H1 (cell line): ENCODE measurements around the gene ACTR8. TPM values are rescaled to one million over a fixed set of nuclear protein-coding genes. Genes with fewer than 3 reads are reported as not detected.

Experiments used
- CTCF ChIA-PET: fragments of 300-600 bp; sonication (Branson Sonifier 250); formaldehyde crosslinking; loops from one replicate; lab custom pipeline; 2021; ENCODE audit not compliant: partially characterized antibody; lab: Charles Lee
- POLR2A ChIA-PET: fragments of 300-600 bp; sonication (Branson Sonifier 250); formaldehyde crosslinking; loops from one replicate; lab custom pipeline; 2021; ENCODE audit warnings: inconsistent platforms; ENCODE audit not compliant: partially characterized antibody; lab: Charles Lee
- DNase-seq, 2 experiments: peaks; one replicate each; pipeline versions ENCODE4 v3.0.0 to v3.0.0-alpha.2; 2010 to 2022; ENCODE audit warnings: low spot score in 2 of 2, low read depth in 1 of 2, mixed read lengths in 1 of 2
- FAIRE-seq: peaks from 2 replicates; lab custom pipeline; 2011; peaks lifted over from hg19 to GRCh38; lab: Jason Lieb, UNC
- H2AFZ ChIP-seq: 2 replicates; pipeline ENCODE4 v1.8.1; 2012; ENCODE audit warnings: low read length, inconsistent platforms
- H2AK5ac ChIP-seq: 2 replicates; pipeline ENCODE4 v1.6.1; 2013; ENCODE audit warnings: low read depth, low read length
- H2BK120ac ChIP-seq: replicated peaks from 2 replicates; pipeline ENCODE3; 2013; ENCODE audit warnings: low read depth, low read length, inconsistent platforms
- H2BK12ac ChIP-seq: 2 replicates; pipeline ENCODE4 v1.6.1; 2013; ENCODE audit warnings: low read depth, low read length
- H2BK15ac ChIP-seq: 2 replicates; pipeline ENCODE4 v1.6.1; 2013; ENCODE audit warnings: low read length
- H2BK20ac ChIP-seq: 2 replicates; pipeline ENCODE4 v1.6.1; 2013; ENCODE audit warnings: low read length
- H2BK5ac ChIP-seq: 2 replicates; pipeline ENCODE4 v1.6.1; 2013; ENCODE audit warnings: low read depth, low read length
- H3K14ac ChIP-seq: 2 replicates; pipeline ENCODE4 v1.6.1; 2013; ENCODE audit warnings: inconsistent platforms; ENCODE audit not compliant: insufficient read length
- H3K18ac ChIP-seq: 2 replicates; pipeline ENCODE4 v1.6.1; 2013; ENCODE audit warnings: low read length; ENCODE audit errors: extremely low read depth
- H3K23ac ChIP-seq: 2 replicates; pipeline ENCODE4 v1.6.1; 2013; ENCODE audit warnings: inconsistent platforms; ENCODE audit not compliant: insufficient read length
- H3K23me2 ChIP-seq: 2 replicates; pipeline ENCODE4 v1.6.1; 2013; ENCODE audit warnings: low read depth, low read length
- H3K27ac ChIP-seq: 2 replicates; pipeline ENCODE4 v1.6.1; 2011; ENCODE audit warnings: low read depth, low read length, inconsistent platforms
- H3K27me3 ChIP-seq, 4 experiments: replicated peaks in 1 of 4; 1 replicate in 1 of 4; 2 replicates in 3 of 4; pipeline versions ENCODE4 v1.6.1 to v1.8.1; 2011 to 2013; ENCODE audit warnings: low read length in 3 of 4, mild to moderate bottlenecking in 3 of 4, inconsistent platforms in 2 of 4, mixed read lengths in 2 of 4, moderate library complexity in 1 of 4; ENCODE audit not compliant: control insufficient read depth in 3 of 4, insufficient read depth in 3 of 4; ENCODE audit errors: extremely low read depth in 1 of 4
- H3K36me3 ChIP-seq, 4 experiments: 2 replicates each; pipeline versions ENCODE4 v1.6.1 to v1.8.1; 2011 to 2013; ENCODE audit warnings: mild to moderate bottlenecking in 4 of 4, low read length in 3 of 4, moderate library complexity in 2 of 4, control low read depth in 1 of 4, inconsistent platforms in 1 of 4; ENCODE audit not compliant: insufficient read depth in 4 of 4, control insufficient read depth in 2 of 4
- H3K4ac ChIP-seq: replicated peaks from 2 replicates; pipeline ENCODE3; 2013; ENCODE audit warnings: low read length, low read depth, mixed read lengths, inconsistent platforms; ENCODE audit not compliant: insufficient read length
- H3K4me1 ChIP-seq, 4 experiments: replicated peaks in 1 of 4; 1 replicate in 1 of 4; 2 replicates in 3 of 4; pipeline versions ENCODE4 v1.6.1 to v1.8.1; 2011 to 2013; ENCODE audit warnings: low read length in 3 of 4, inconsistent platforms in 2 of 4, mixed read lengths in 1 of 4; ENCODE audit not compliant: insufficient read depth in 4 of 4, control insufficient read depth in 3 of 4
- H3K4me2 ChIP-seq, 2 experiments: 2 replicates each; pipeline versions ENCODE4 v1.6.1 to v1.8.1; 2011 to 2013; ENCODE audit warnings: low read depth in 2 of 2, low read length in 2 of 2, control low read depth in 1 of 2, inconsistent platforms in 1 of 2, mild to moderate bottlenecking in 1 of 2; ENCODE audit not compliant: insufficient read depth in 1 of 2
- H3K4me3 ChIP-seq, 4 experiments: fragments of 200-600, 300-600 bp in 1 of 4; sonication (generic), shearing (Covaris generic), sonication (Bioruptor Twin) in 1 of 4; 2 replicates each; pipeline versions ENCODE4 v1.5.1 to v1.8.1; 2011 to 2016; ENCODE audit warnings: low read length in 4 of 4, low read depth in 3 of 4, control low read depth in 2 of 4, inconsistent platforms in 2 of 4, mild to moderate bottlenecking in 2 of 4, mixed read lengths in 1 of 4, moderate library complexity in 1 of 4; ENCODE audit not compliant: insufficient read depth in 2 of 4; ENCODE audit errors: extremely low read depth in 1 of 4
- H3K56ac ChIP-seq: replicated peaks from 2 replicates; pipeline ENCODE3; 2013; ENCODE audit warnings: low read depth, mild to moderate bottlenecking, mixed read lengths, low read length, inconsistent platforms; ENCODE audit not compliant: insufficient read length
- H3K79me1 ChIP-seq: 2 replicates; pipeline ENCODE4 v1.6.1; 2013; ENCODE audit warnings: low read depth, low read length, control low read depth
- H3K79me2 ChIP-seq, 2 experiments: 2 replicates each; pipeline versions ENCODE4 v1.6.1 to v1.8.1; 2012 to 2013; ENCODE audit warnings: low read length in 2 of 2, mild to moderate bottlenecking in 2 of 2, inconsistent platforms in 1 of 2; ENCODE audit not compliant: insufficient read depth in 2 of 2, control insufficient read depth in 1 of 2
- H3K9ac ChIP-seq, 4 experiments: replicated peaks in 1 of 4; 1 replicate in 1 of 4; 2 replicates in 3 of 4; pipeline versions ENCODE4 v1.6.1 to v1.8.1; 2011 to 2013; ENCODE audit warnings: low read depth in 3 of 4, low read length in 3 of 4, control low read depth in 2 of 4, mild to moderate bottlenecking in 2 of 4, moderate library complexity in 2 of 4, inconsistent platforms in 1 of 4; ENCODE audit errors: extremely low read depth in 1 of 4
- H3K9me3 ChIP-seq, 2 experiments: 2 replicates each; pipeline versions ENCODE4 v1.6.1 to v1.8.1; 2012 to 2013; ENCODE audit warnings: mild to moderate bottlenecking in 2 of 2, moderate library complexity in 2 of 2, control low read depth in 1 of 2, inconsistent platforms in 1 of 2, low read depth in 1 of 2, low read length in 1 of 2, mixed read lengths in 1 of 2; ENCODE audit not compliant: insufficient read depth in 2 of 2
- H4K20me1 ChIP-seq, 2 experiments: replicated peaks in 1 of 2; 2 replicates each; pipeline versions ENCODE3 to v1.8.1; 2011 to 2013; ENCODE audit warnings: inconsistent platforms in 2 of 2, low read length in 2 of 2, mild to moderate bottlenecking in 1 of 2; ENCODE audit not compliant: insufficient read depth in 2 of 2, control insufficient read depth in 1 of 2
- H4K5ac ChIP-seq: 2 replicates; pipeline ENCODE4 v1.6.1; 2013; ENCODE audit warnings: low read length, low read depth, mixed read lengths, inconsistent platforms; ENCODE audit not compliant: insufficient read length
- H4K8ac ChIP-seq: 2 replicates; pipeline ENCODE4 v1.8.0; 2013; ENCODE audit warnings: mild to moderate bottlenecking, moderate library complexity, low read length, inconsistent platforms; ENCODE audit not compliant: insufficient read depth; ENCODE audit errors: extremely low read depth
- H4K91ac ChIP-seq: replicated peaks from 2 replicates; pipeline ENCODE3; 2013; ENCODE audit warnings: low read length, mixed read lengths, inconsistent platforms; ENCODE audit not compliant: insufficient read length
- ASH2L ChIP-seq: fragments of 200-600, 300-600 bp; sonication (generic); IDR thresholded peaks from one replicate; pipeline ENCODE4 v1.7.1; 2017; ENCODE audit warnings: low read length
- CHD1 ChIP-seq: IDR thresholded peaks from 2 replicates; pipeline ENCODE4 v1.6.1; 2012; ENCODE audit warnings: low read depth, low read length, improper control_type of control experiment
- CHD2 ChIP-seq: IDR thresholded peaks from 2 replicates; pipeline ENCODE4 v1.6.1; 2012; ENCODE audit warnings: low read length, improper control_type of control experiment
- CTBP2 ChIP-seq: IDR thresholded peaks from 2 replicates; pipeline ENCODE4 v1.7.0; 2011; ENCODE audit warnings: borderline replicate concordance, mild to moderate bottlenecking, moderate library complexity, mixed read lengths, low read length; ENCODE audit not compliant: insufficient read depth, insufficient read length
- HDAC2 ChIP-seq, 2 experiments: fragments of 300-600 bp in 1 of 2; sonication (generic) in 1 of 2; IDR thresholded peaks; 2 replicates each; pipeline ENCODE4 v1.6.1; 2011 to 2012; ENCODE audit warnings: low read depth in 2 of 2, low read length in 2 of 2, mild to moderate bottlenecking in 2 of 2, moderate library complexity in 2 of 2, borderline replicate concordance in 1 of 2, inconsistent platforms in 1 of 2
- HDAC6 ChIP-seq: IDR thresholded peaks from one replicate; pipeline ENCODE4 v1.7.1; 2012; ENCODE audit warnings: low read depth, mild to moderate bottlenecking, inconsistent platforms, low read length, moderate library complexity
- JUN ChIP-seq: IDR thresholded peaks from 2 replicates; pipeline ENCODE4 v1.6.1; 2011; ENCODE audit warnings: low read depth, mild to moderate bottlenecking, improper control_type of control experiment, low read length
- JUND ChIP-seq: IDR thresholded peaks from 2 replicates; pipeline ENCODE4 v1.6.1; 2011; ENCODE audit warnings: mild to moderate bottlenecking, improper control_type of control experiment, low read length
- MAFK ChIP-seq: IDR thresholded peaks from 2 replicates; pipeline ENCODE4 v1.6.1; 2012; ENCODE audit warnings: low read depth, mild to moderate bottlenecking, improper control_type of control experiment, low read length
- SP2 ChIP-seq: IDR thresholded peaks from 2 replicates; pipeline ENCODE4 v1.6.1; 2012; ENCODE audit warnings: mild to moderate bottlenecking, low read length, inconsistent platforms
- SP4 ChIP-seq: IDR thresholded peaks from 2 replicates; pipeline ENCODE4 v1.6.1; 2012; ENCODE audit warnings: low read length, inconsistent platforms
- TAF7 ChIP-seq: optimal IDR thresholded peaks from 2 replicates; pipeline ENCODE3; 2011; ENCODE audit warnings: low read depth, mild to moderate bottlenecking, inconsistent platforms, low read length, moderate library complexity, borderline replicate concordance
- TBP ChIP-seq: IDR thresholded peaks from 2 replicates; pipeline ENCODE4 v1.6.1; 2011; ENCODE audit warnings: low read depth, low read length, improper control_type of control experiment
- TCF12 ChIP-seq: IDR thresholded peaks from 2 replicates; pipeline ENCODE4 v1.6.1; 2011; ENCODE audit warnings: low read depth, mild to moderate bottlenecking, low read length
- USF2 ChIP-seq: IDR thresholded peaks from 2 replicates; pipeline ENCODE4 v1.6.1; 2011; ENCODE audit warnings: low read length, improper control_type of control experiment
- WGBS, 2 experiments: shearing (Covaris generic) in 1 of 2; methylation state at CpG; one replicate each; pipeline versions ENCODE4 v1.1.6 to v1.1.7; 2013 to 2015; ENCODE audit warnings: low lambda C conversion rate in 2 of 2, mixed read lengths in 2 of 2, inconsistent platforms in 1 of 2, low coverage in 1 of 2, missing lambda C conversion rate in 1 of 2; ENCODE audit not compliant: insufficient replicate concordance in 2 of 2, insufficient coverage in 1 of 2, insufficient read length in 1 of 2; ENCODE audit errors: extremely low coverage in 1 of 2, missing lambda C conversion rate in 1 of 2; 5-methylcytosine and 5-hydroxymethylcytosine counted together
- polyA plus RNA-seq, 7 experiments: library from polyadenylated mRNA; depleted of rRNA in 3 of 7; stranded (reverse) in 5 of 7; unstranded in 2 of 7; fragments of >200 nt in 5 of 7; fragments of 200-250 nt in 2 of 7; gene quantifications; 1 replicate in 5 of 7; 2 replicates in 1 of 7; 4 replicates in 1 of 7; pipeline versions ENCODE4 v1.2.1 to v1.2.3, GENCODE V29; 2011 to 2013; ENCODE audit warnings: missing spikeins in 2 of 7, mixed read lengths in 2 of 7
- total RNA-seq: library from RNA; stranded (reverse); fragmentation: NEBNext Ultra II Directional; extraction: Animal tissue kit (Norgen Biotek cat#: 25700); gene quantifications from 2 replicates; pipeline ENCODE4 v1.2.1, GENCODE V29; 2021

The ACTR8 gene
- total and polyA plus RNA-seq, 2 of the 8 experiments (the other 6 are each of a cell fraction or from before 2014, with no cell fraction given): 8.3 to 26.9 TPM

- H3K27me3 ChIP-seq: no peaks in the 10 kb centered on the region
- POLR2A ChIA-PET: no interaction called here
- no peak overlapping the region for H3K4ac ChIP-seq
- H3K23ac ChIP-seq: no peak overlapping the region
- no peak overlapping the region for H2BK15ac ChIP-seq
- DNase-seq: no peak
- CTCF ChIA-PET: no interaction called here
- no peak overlapping the region for H3K4me2 ChIP-seq
- H3K4me1 ChIP-seq: no peaks in the 10 kb centered on the region
- WGBS, 2 experiments: 88% methylated on average over 8 of the region's 8 CpGs; no CpG with 5 or more reads in 1 of the 2 experiments
- no peaks in the 10 kb centered on the region for H3K36me3 ChIP-seq
- H3K18ac ChIP-seq: no peak overlapping the region
- H3K27ac ChIP-seq: no peak overlapping the region
- no peaks in the 10 kb centered on the region for H3K23me2 ChIP-seq
- H3K56ac ChIP-seq: no peak overlapping the region
- no peaks in the 10 kb centered on the region for H3K9me3 ChIP-seq
- H4K5ac ChIP-seq: no peak overlapping the region
- no peak overlapping the region for H2AK5ac ChIP-seq
- H3K9ac ChIP-seq: no peak overlapping the region
- H3K4me3 ChIP-seq: no peak overlapping the region
- no peak overlapping the region for H2BK120ac ChIP-seq
- H4K91ac ChIP-seq: no peak overlapping the region
- no peak overlapping the region for H2BK20ac ChIP-seq
- H4K20me1 ChIP-seq: no peaks in the 10 kb centered on the region
- no peaks in the 10 kb centered on the region for H3K79me1 ChIP-seq
- H4K8ac ChIP-seq: no peak overlapping the region
- H3K79me2 ChIP-seq: no peaks in the 10 kb centered on the region
- FAIRE-seq: no peak
- H2AFZ ChIP-seq: no peak overlapping the region
- no peak overlapping the region for H3K14ac ChIP-seq
- no peak overlapping the region for H2BK12ac ChIP-seq
- no peak overlapping the region for H2BK5ac ChIP-seq
- no peak for TF ChIP-seq CHD1
- TF ChIP-seq TCF12: no peak
- TF ChIP-seq SP4: no peak
- TF ChIP-seq HDAC6: no peak
- TF ChIP-seq CHD2: no peak
- TF ChIP-seq MAFK: no peak
- no peak for TF ChIP-seq CTBP2
- no peak for TF ChIP-seq JUND
- TF ChIP-seq SP2: no peak
- no peak for TF ChIP-seq TBP
- no peak for TF ChIP-seq HDAC2 (IDR thresholded peaks at IDR 0.05; ENCODE audit: borderline replicate concordance in 1 of 2, low read depth in 2 of 2, low read length in 2 of 2)
- TF ChIP-seq JUN: no peak
- TF ChIP-seq USF2: no peak
- no peak for TF ChIP-seq ASH2L
- TF ChIP-seq TAF7: no peak
Measured at GRCh38 chr3:53913401-53913800, 31.4 kb upstream of the ACTR8 start.
